Spleen (tissue), 7 donors: Measurements from ENCODE around the gene KRT31.

Experiments used
- POLR2AphosphoS5 ChIP-seq, 3 donors: sonication (generic); formaldehyde crosslinking; IDR thresholded peaks; one replicate each; pipeline ENCODE4 v1.5.1; 2017; ENCODE audit warnings: antibody characterized with exemption in 3 of 3
- TF ChIP-seq, protein P1 (sequence below), 11 experiments: fragments of 200-600 bp in 7 of 11; fragments of 450-650 bp in 4 of 11; sonication (generic) in 4 of 11; IDR thresholded peaks in 8 of 11; conservative IDR thresholded peaks in 3 of 11; 1 replicate in 7 of 11; 2 replicates in 4 of 11; pipeline versions ENCODE4 v1.4.0 to v1.8.0; 2016 to 2021; ENCODE audit warnings: antibody characterized with exemption in 11 of 11, inconsistent platforms in 4 of 11, mild to moderate bottlenecking in 1 of 11
- donor health status: DM: no; HTN: no; CAD: no; lungs with moderate emphysema.
- donor health status: DM: no; HTN: no; CAD: no.
- donor health status: DM: no; HTN: no; CAD: no.

GRCh38 chr17:41417127-41417526, 19.7 kb upstream of the KRT31 start:
- TF ChIP-seq, protein P1, sequence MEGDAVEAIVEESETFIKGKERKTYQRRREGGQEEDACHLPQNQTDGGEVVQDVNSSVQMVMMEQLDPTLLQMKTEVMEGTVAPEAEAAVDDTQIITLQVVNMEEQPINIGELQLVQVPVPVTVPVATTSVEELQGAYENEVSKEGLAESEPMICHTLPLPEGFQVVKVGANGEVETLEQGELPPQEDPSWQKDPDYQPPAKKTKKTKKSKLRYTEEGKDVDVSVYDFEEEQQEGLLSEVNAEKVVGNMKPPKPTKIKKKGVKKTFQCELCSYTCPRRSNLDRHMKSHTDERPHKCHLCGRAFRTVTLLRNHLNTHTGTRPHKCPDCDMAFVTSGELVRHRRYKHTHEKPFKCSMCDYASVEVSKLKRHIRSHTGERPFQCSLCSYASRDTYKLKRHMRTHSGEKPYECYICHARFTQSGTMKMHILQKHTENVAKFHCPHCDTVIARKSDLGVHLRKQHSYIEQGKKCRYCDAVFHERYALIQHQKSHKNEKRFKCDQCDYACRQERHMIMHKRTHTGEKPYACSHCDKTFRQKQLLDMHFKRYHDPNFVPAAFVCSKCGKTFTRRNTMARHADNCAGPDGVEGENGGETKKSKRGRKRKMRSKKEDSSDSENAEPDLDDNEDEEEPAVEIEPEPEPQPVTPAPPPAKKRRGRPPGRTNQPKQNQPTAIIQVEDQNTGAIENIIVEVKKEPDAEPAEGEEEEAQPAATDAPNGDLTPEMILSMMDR (IDR thresholded peaks at IDR 0.05 in 8 of 11, conservative IDR thresholded peaks at IDR 0.05 in 3 of 11) = no peak
- no peak for TF ChIP-seq POLR2AphosphoS5 (IDR thresholded peaks at IDR 0.05)
